ENCODE results near the gene MPZL1.

DNA sequence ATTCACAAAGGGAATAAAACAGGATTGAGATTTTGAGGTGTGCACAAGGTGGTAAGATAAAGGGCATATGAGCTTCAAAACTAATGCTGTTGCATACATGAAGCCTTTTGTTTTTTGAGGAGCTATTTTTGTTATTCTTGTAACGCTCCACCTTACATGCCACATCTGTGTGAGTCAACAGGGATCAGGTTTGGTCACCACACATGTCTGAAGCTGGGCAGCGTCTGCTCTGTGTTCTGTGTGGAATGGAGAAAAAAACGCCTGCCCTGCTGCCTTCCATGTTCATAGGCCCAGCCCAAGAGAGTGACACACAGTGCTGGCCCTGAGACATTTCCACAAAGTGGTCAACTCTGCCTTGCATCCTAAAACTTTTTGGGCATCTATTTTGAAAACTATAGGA, 67.7 kb downstream of the MPZL1 start:
- TF ChIP-seq, protein P1, sequence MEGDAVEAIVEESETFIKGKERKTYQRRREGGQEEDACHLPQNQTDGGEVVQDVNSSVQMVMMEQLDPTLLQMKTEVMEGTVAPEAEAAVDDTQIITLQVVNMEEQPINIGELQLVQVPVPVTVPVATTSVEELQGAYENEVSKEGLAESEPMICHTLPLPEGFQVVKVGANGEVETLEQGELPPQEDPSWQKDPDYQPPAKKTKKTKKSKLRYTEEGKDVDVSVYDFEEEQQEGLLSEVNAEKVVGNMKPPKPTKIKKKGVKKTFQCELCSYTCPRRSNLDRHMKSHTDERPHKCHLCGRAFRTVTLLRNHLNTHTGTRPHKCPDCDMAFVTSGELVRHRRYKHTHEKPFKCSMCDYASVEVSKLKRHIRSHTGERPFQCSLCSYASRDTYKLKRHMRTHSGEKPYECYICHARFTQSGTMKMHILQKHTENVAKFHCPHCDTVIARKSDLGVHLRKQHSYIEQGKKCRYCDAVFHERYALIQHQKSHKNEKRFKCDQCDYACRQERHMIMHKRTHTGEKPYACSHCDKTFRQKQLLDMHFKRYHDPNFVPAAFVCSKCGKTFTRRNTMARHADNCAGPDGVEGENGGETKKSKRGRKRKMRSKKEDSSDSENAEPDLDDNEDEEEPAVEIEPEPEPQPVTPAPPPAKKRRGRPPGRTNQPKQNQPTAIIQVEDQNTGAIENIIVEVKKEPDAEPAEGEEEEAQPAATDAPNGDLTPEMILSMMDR (IDR thresholded peaks at IDR 0.05) = no peak
- TF ChIP-seq POLR2A (IDR thresholded peaks at IDR 0.05) = no peak
